CD4-positive, alpha-beta T cell (primary cell): ENCODE results near the gene GIT2. TPM values are rescaled to one million over a fixed set of nuclear protein-coding genes. Genes with fewer than 3 reads are reported as not detected.

Source experiments
- ATAC-seq: fragments of 200-7000 bp; cut with Tn5 transposase; one replicate; pipeline ENCODE4 v1.10.0; 2022; ENCODE audit warnings: mild to moderate bottlenecking; ENCODE audit not compliant: poor library complexity
- CTCF ChIA-PET: fragments of 350-600 bp; sonication (Branson Sonifier 250); formaldehyde crosslinking; loops from one replicate; lab custom pipeline; 2021; ENCODE audit warnings: antibody characterized with exemption, inconsistent platforms; lab: Charles Lee
- POLR2A ChIA-PET: fragments of 350-600 bp; sonication (Branson Sonifier 250); formaldehyde crosslinking; loops from one replicate; lab custom pipeline; 2021; ENCODE audit warnings: antibody characterized with exemption, inconsistent platforms; lab: Charles Lee
- DNase-seq, 14 experiments: peaks; one replicate each; pipeline ENCODE4 v3.0.0-alpha.2; 2013 to 2020; ENCODE audit warnings: mixed read lengths in 2 of 14
- H3K27ac ChIP-seq, 2 donors: one replicate each; pipeline versions ENCODE4 v1.5.1 to v1.7.0; 2013; ENCODE audit warnings: low read length in 2 of 2, low read depth in 1 of 2, mild to moderate bottlenecking in 1 of 2
- H3K27me3 ChIP-seq, 2 experiments: 1 replicate in 1 of 2; 2 replicates in 1 of 2; pipeline versions ENCODE4 v1.6.1 to v1.7.0; 2013; ENCODE audit warnings: low read length in 2 of 2, control low read depth in 1 of 2, mild to moderate bottlenecking in 1 of 2, moderate library complexity in 1 of 2; ENCODE audit not compliant: insufficient read depth in 2 of 2, control insufficient read depth in 1 of 2
- H3K36me3 ChIP-seq: one replicate; pipeline ENCODE4 v1.6.1; 2013; ENCODE audit warnings: low read length, control low read depth; ENCODE audit not compliant: insufficient read depth
- H3K4me1 ChIP-seq: one replicate; pipeline ENCODE4 v1.6.1; 2013; ENCODE audit warnings: low read length, control low read depth; ENCODE audit not compliant: insufficient read depth
- H3K4me3 ChIP-seq: one replicate; pipeline ENCODE4 v1.5.1; 2013; ENCODE audit warnings: mild to moderate bottlenecking, low read length, moderate library complexity
- H3K9me3 ChIP-seq, 2 experiments: 1 replicate in 1 of 2; 2 replicates in 1 of 2; pipeline versions ENCODE4 v1.6.1 to v1.7.0; 2013; ENCODE audit warnings: low read length in 2 of 2, mild to moderate bottlenecking in 2 of 2, control low read depth in 1 of 2, moderate library complexity in 1 of 2; ENCODE audit not compliant: control insufficient read depth in 1 of 2, insufficient read depth in 1 of 2
- H3K27ac Mint-ChIP-seq: one replicate; pipeline ENCODE4 v1.8.0; 2020; ENCODE audit warnings: mixed read lengths
- H3K27me3 Mint-ChIP-seq: one replicate; pipeline ENCODE4 v1.8.0; 2021; ENCODE audit warnings: mixed read lengths
- H3K36me3 Mint-ChIP-seq: one replicate; pipeline ENCODE4 v1.8.0; 2021; ENCODE audit warnings: low read depth, mixed read lengths
- H3K4me1 Mint-ChIP-seq: one replicate; pipeline ENCODE4 v1.8.0; 2021; ENCODE audit warnings: low read depth, mixed read lengths
- H3K4me3 Mint-ChIP-seq: one replicate; pipeline ENCODE4 v1.8.0; 2020; ENCODE audit warnings: mild to moderate bottlenecking, mixed read lengths
- H3K9me3 Mint-ChIP-seq: one replicate; pipeline ENCODE4 v1.8.0; 2020; ENCODE audit warnings: mixed read lengths
- intact Hi-C, 2 experiments: fragments of 100-400 bp; cut with DNase I in 1 of 2; cut with micrococcal nuclease in 1 of 2; formaldehyde crosslinking; loops; one replicate each; pipeline versions ENCODE4 v1.15.1 to v1.9.0; 2023 to 2025; cut with DNase I, micrococcal nuclease
- total RNA-seq, 174 experiments: library from RNA in 2 of 174; stranded (reverse) in 2 of 174; gene quantifications; one replicate each; pipeline ENCODE4 v1.2.3 and lab custom pipeline; 2021 to 2026
- TF ChIP-seq, protein P1 (sequence below): fragments of 200-600 bp; IDR thresholded peaks from one replicate; pipeline ENCODE4 v1.8.0; 2022; ENCODE audit warnings: antibody characterized with exemption, mild to moderate bottlenecking

The GIT2 gene
- total RNA-seq, 2 experiments from 2014 or later = 68.6 to 70.7 TPM

DNA sequence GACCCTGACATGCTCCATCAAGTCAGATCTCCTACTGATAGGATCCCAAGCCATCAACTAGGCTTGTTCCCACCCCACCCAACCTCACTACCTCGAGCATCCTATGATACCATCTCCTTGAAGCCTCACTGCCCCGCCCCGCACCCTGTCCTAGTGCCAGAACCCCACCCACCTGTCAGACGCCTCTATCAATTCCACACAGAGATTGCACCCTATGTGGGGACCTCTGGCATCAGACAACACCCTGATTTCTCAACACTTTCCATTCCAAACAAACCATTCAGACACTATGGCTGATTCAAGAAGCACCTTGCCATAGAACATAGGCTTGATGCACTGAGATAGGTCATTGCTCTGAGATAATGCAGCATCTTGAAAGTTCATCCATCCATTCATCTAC, 112.7 kb downstream of the GIT2 start:
- Mint-ChIP-seq H3K27me3 (no peaks in the 10 kb centered on the region), H3K4me3 (peak overlapping the region; percentile 54), H3K9me3 (no peaks in the 10 kb centered on the region), H3K4me1 (peaks cover 39% of the 10 kb centered on the region), H3K36me3 (no peaks in the 10 kb centered on the region), H3K27ac (no peak overlapping the region)
- ChIA-PET CTCF (no interaction called here), POLR2A (interaction anchor here (1.3 kb wide), 1 partner anchor 12 kb away, joined by 3 read pairs; no protein-coding TSS in a partner anchor)
- Histone ChIP-seq H3K27me3 (no peaks in the 10 kb centered on the region), H3K27ac (no peak overlapping the region), H3K36me3 (no peaks in the 10 kb centered on the region), H3K9me3 (no peaks in the 10 kb centered on the region), H3K4me1 (peaks cover 35% of the 10 kb centered on the region), H3K4me3 (no peak overlapping the region)
- intact Hi-C loops = loop anchor here in 1 of 2 experiments (5.0 to 10.0 kb wide), 3 partner anchors 114 to 409 kb away; partner anchors contain the start of genes ANKRD13A, GIT2, KCTD10 and UBE3B
- TF ChIP-seq, protein P1, sequence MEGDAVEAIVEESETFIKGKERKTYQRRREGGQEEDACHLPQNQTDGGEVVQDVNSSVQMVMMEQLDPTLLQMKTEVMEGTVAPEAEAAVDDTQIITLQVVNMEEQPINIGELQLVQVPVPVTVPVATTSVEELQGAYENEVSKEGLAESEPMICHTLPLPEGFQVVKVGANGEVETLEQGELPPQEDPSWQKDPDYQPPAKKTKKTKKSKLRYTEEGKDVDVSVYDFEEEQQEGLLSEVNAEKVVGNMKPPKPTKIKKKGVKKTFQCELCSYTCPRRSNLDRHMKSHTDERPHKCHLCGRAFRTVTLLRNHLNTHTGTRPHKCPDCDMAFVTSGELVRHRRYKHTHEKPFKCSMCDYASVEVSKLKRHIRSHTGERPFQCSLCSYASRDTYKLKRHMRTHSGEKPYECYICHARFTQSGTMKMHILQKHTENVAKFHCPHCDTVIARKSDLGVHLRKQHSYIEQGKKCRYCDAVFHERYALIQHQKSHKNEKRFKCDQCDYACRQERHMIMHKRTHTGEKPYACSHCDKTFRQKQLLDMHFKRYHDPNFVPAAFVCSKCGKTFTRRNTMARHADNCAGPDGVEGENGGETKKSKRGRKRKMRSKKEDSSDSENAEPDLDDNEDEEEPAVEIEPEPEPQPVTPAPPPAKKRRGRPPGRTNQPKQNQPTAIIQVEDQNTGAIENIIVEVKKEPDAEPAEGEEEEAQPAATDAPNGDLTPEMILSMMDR = no peak
- DNase-seq (no peak), ATAC-seq (no peak)

GRCh38 chr12:109881752-109882151, 114.4 kb downstream of the GIT2 start:
- H3K4me1 ChIP-seq = peaks cover 34% of the 10 kb centered on the region
- no peak for ATAC-seq
- no peak overlapping the region for H3K4me3 ChIP-seq
- Mint-ChIP-seq H3K36me3 (no peaks in the 10 kb centered on the region), H3K4me1 (peaks cover 42% of the 10 kb centered on the region), H3K27ac (no peak overlapping the region), H3K9me3 (no peaks in the 10 kb centered on the region), H3K4me3 (peak overlapping the region; percentile 86), H3K27me3 (no peaks in the 10 kb centered on the region)
- H3K27me3 ChIP-seq = no peaks in the 10 kb centered on the region
- no peaks in the 10 kb centered on the region for H3K36me3 ChIP-seq
- H3K9me3 ChIP-seq = no peaks in the 10 kb centered on the region
- TF ChIP-seq, protein P1 = no peak
- H3K27ac ChIP-seq = no peak overlapping the region
- CTCF ChIA-PET = interaction anchor here (1.5 kb wide), 1 partner anchor 19 kb away, joined by 6 read pairs; the partner anchor contains the start of gene TCHP
- POLR2A ChIA-PET = interaction anchor here (1.7 kb wide), 1 partner anchor 19 kb away, joined by 8 read pairs; the partner anchor contains the start of gene TCHP
- no peak for DNase-seq
- intact Hi-C loops = loop anchor here in 1 of 2 experiments (1.0 to 10.0 kb wide), 5 partner anchors 116 to 453 kb away; partner anchors contain the start of genes ANKRD13A, GIT2, KCTD10 and UBE3B

DNA sequence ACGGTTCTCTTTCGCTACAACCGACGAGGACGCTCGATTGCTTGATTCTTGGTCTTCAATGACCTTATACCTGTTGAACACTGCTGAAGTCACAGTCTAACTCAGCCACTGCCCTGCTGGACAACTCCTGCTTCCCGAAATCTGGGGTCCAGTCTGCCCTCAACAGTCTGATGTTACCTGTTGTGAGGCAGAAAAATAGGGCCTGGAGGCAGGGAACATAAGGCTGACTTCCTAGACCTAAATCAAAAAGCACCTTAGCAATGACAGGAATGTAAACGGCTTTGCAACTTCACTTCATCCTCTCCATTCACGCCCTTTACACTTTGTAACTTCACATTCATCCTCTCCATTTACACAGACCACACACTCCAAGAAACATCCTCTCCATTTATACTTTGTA, 115.2 kb downstream of the GIT2 start:
- Mint-ChIP-seq H3K9me3 (no peaks in the 10 kb centered on the region), H3K27me3 (no peaks in the 10 kb centered on the region), H3K4me3 (peak overlapping the region; percentile 86), H3K27ac (peak overlapping the region; percentile 87), H3K4me1 (peaks cover 47% of the 10 kb centered on the region), H3K36me3 (no peaks in the 10 kb centered on the region)
- ATAC-seq = no peak
- H3K9me3 ChIP-seq = no peaks in the 10 kb centered on the region
- ChIA-PET POLR2A (interaction anchor here (1.7 kb wide), 1 partner anchor 20 kb away, joined by 8 read pairs; the partner anchor contains the start of gene TCHP), CTCF (interaction anchor here (1.5 kb wide), 1 partner anchor 20 kb away, joined by 6 read pairs; the partner anchor contains the start of gene TCHP)
- peak in 1 of 14 experiments; percentile 29 for DNase-seq
- no peaks in the 10 kb centered on the region for H3K36me3 ChIP-seq
- peak overlapping the region in 1 of 2 donors; percentile 32 for H3K27ac ChIP-seq
- peak overlapping the region; percentile 63 for H3K4me3 ChIP-seq
- intact Hi-C loops = loop anchor here (1.0 to 10.0 kb wide), 7 partner anchors 28 to 452 kb away; partner anchors contain the start of genes ANKRD13A (in 1 of the 2), GIT2 (in 1 of the 2), KCTD10 (in 1 of the 2) and UBE3B (in 1 of the 2)
- H3K4me1 ChIP-seq = peaks cover 35% of the 10 kb centered on the region
- no peaks in the 10 kb centered on the region for H3K27me3 ChIP-seq
- TF ChIP-seq, protein P1 = no peak
